Nephron (organoid): ENCODE measurements around the gene CCDC91.
A peak's percentile ranks its signal among the peaks of the same experiment; 100 is the strongest.

Experiments used
- H3K27ac Mint-ChIP-seq, 3 experiments: 2 replicates each; pipeline ENCODE4 v1.8.0; 2020; ENCODE audit warnings: mixed read lengths in 3 of 3, mild to moderate bottlenecking in 2 of 3, moderate library complexity in 1 of 3
- H3K27me3 Mint-ChIP-seq: 2 replicates; pipeline ENCODE4 v1.8.0; 2021; ENCODE audit warnings: low read depth, mild to moderate bottlenecking, moderate library complexity, mixed read lengths
- H3K36me3 Mint-ChIP-seq: 2 replicates; pipeline ENCODE4 v1.8.0; 2020; ENCODE audit warnings: low read depth, mixed read lengths
- H3K4me1 Mint-ChIP-seq: 2 replicates; pipeline ENCODE4 v1.8.0; 2020; ENCODE audit warnings: mixed read lengths
- H3K4me3 Mint-ChIP-seq, 3 experiments: 2 replicates each; pipeline ENCODE4 v1.8.0; 2020; ENCODE audit warnings: mild to moderate bottlenecking in 3 of 3, mixed read lengths in 3 of 3, moderate library complexity in 2 of 3
- H3K9me3 Mint-ChIP-seq: 2 replicates; pipeline ENCODE4 v1.8.0; 2020; ENCODE audit warnings: mixed read lengths
- CTCF ChIP-seq, 3 experiments: fragments of 200-600 bp; sonication (generic); IDR thresholded peaks; one replicate each; pipeline ENCODE4 v1.5.0; 2021; ENCODE audit warnings: antibody characterized with exemption in 3 of 3; ENCODE audit not compliant: unreplicated experiment in 3 of 3

Gene CCDC91

DNA sequence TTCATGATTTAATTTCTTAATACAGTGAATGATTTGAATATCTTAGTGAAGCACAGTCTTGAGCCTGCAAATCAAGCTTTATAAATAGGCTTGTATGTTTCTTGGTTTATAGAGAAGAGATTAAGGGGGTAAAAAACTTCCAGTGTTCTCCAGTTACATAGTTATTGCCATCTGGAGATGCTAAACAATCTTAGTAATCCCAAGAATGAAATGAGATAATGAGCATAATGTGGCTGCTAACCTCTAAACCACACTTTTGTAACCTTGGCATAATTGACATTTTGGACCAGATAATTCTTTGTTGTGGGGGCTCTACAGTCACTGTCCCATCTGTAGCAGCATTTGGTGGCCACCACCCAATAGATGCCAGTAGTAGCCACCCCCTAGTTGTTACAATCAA, 316.8 kb downstream of the CCDC91 start:
- H3K4me3 Mint-ChIP-seq: no peak overlapping the region
- H3K9me3 Mint-ChIP-seq: peaks cover 4% of the 10 kb centered on the region
- H3K27ac Mint-ChIP-seq: no peak overlapping the region
- H3K27me3 Mint-ChIP-seq: no peaks in the 10 kb centered on the region
- H3K36me3 Mint-ChIP-seq: peaks cover 10% of the 10 kb centered on the region
- no peak for TF ChIP-seq CTCF (IDR thresholded peaks at IDR 0.05; ENCODE audit: unreplicated experiment in 3 of 3)
- H3K4me1 Mint-ChIP-seq: peaks cover 13% of the 10 kb centered on the region

DNA sequence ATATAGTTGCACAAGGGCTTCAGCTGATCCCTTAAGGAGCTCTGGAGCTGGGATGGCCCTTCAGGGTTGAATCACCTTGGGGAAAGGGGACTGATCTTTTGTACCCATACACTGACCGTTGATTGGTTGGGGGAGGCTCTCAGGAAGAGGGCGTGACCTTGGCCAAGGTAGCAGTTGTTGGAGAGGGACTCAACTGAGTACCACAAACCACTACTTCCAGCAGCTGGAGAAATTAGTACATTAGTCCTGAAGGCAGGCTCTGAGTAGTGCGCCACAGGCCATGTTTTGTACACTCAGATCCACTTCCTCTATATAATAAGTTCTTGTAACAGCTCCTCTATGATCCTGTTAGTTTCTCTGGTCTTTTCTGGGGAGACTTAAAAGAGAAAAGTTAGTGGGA, 317.6 kb downstream of the CCDC91 start:
- Mint-ChIP-seq H3K9me3 (peaks cover 3% of the 10 kb centered on the region), H3K27me3 (no peaks in the 10 kb centered on the region), H3K36me3 (peaks cover 9% of the 10 kb centered on the region), H3K4me1 (peaks cover 17% of the 10 kb centered on the region), H3K4me3 (no peak overlapping the region), H3K27ac (no peak overlapping the region)
- no peak for TF ChIP-seq CTCF (IDR thresholded peaks at IDR 0.05; ENCODE audit: unreplicated experiment in 3 of 3)

DNA sequence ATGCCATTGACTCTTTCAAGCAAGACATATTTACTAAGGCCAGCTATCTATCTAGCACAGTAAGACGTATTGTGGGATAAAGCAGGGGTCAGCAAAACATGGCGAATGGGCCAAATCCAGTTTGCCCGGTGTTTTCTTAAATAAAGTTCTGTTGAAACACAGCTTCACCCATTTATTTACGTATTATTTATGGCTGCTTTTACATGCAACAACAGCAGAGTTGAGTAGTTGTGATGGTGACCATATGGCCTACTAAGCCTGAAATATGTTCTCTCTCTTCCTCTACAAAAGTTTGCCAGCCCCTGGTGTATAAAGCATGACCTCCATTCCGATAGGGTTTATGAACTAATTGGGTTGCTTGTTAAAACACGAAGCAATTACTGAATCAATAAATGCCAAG, 322.1 kb downstream of the CCDC91 start:
- H3K27ac Mint-ChIP-seq: peak overlapping the region; percentile 69 to 78 (median 73)
- peaks cover 7% of the 10 kb centered on the region for H3K4me1 Mint-ChIP-seq
- no peak overlapping the region for H3K4me3 Mint-ChIP-seq
- H3K27me3 Mint-ChIP-seq: no peaks in the 10 kb centered on the region
- peaks cover 4% of the 10 kb centered on the region for H3K36me3 Mint-ChIP-seq
- TF ChIP-seq CTCF (IDR thresholded peaks at IDR 0.05; ENCODE audit: unreplicated experiment in 3 of 3): no peak
- H3K9me3 Mint-ChIP-seq: no peaks in the 10 kb centered on the region

- H3K27me3 Mint-ChIP-seq: no peaks in the 10 kb centered on the region
- peaks cover 4% of the 10 kb centered on the region for H3K36me3 Mint-ChIP-seq
- no peak overlapping the region for H3K4me3 Mint-ChIP-seq
- H3K9me3 Mint-ChIP-seq: no peaks in the 10 kb centered on the region
- no peak for TF ChIP-seq CTCF (IDR thresholded peaks at IDR 0.05; ENCODE audit: unreplicated experiment in 3 of 3)
- peaks cover 4% of the 10 kb centered on the region for H3K4me1 Mint-ChIP-seq
- peak overlapping the region; percentile 69 to 78 (median 73) for H3K27ac Mint-ChIP-seq
Measured at GRCh38 chr12:28512876-28513275, 322.6 kb downstream of the CCDC91 start.

- no peak for TF ChIP-seq CTCF (IDR thresholded peaks at IDR 0.05; ENCODE audit: unreplicated experiment in 3 of 3)
- H3K9me3 Mint-ChIP-seq: peaks cover 5% of the 10 kb centered on the region
- H3K36me3 Mint-ChIP-seq: peaks cover 10% of the 10 kb centered on the region
- no peaks in the 10 kb centered on the region for H3K27me3 Mint-ChIP-seq
- H3K27ac Mint-ChIP-seq: no peak overlapping the region
- H3K4me3 Mint-ChIP-seq: no peak overlapping the region
- peaks cover 4% of the 10 kb centered on the region for H3K4me1 Mint-ChIP-seq
Measured at GRCh38 chr12:28513983-28514382, 323.7 kb downstream of the CCDC91 start.

DNA sequence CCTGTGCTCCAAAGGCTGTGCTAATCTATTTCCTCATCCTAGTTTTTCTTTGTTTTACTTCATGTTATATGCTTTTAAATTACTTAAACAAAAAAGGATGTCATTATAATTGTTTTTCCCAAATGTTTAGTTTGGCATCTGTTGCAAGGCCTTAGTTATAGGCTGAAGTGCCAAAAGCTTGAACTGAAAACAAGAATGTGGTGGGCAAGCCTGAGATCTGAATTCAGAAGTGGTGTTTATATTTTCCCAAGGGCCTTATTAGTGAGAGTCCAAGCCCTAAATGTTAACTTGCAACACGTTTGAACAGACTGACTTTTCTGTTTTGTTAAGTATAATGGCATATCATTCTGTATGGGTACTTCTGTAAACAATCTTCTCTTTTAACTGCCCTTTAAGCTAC, 326.8 kb downstream of the CCDC91 start:
- no peaks in the 10 kb centered on the region for H3K27me3 Mint-ChIP-seq
- H3K4me3 Mint-ChIP-seq: no peak overlapping the region
- peaks cover 9% of the 10 kb centered on the region for H3K36me3 Mint-ChIP-seq
- no peak overlapping the region for H3K27ac Mint-ChIP-seq
- H3K9me3 Mint-ChIP-seq: peaks cover 22% of the 10 kb centered on the region
- TF ChIP-seq CTCF (IDR thresholded peaks at IDR 0.05; ENCODE audit: unreplicated experiment in 3 of 3): no peak
- H3K4me1 Mint-ChIP-seq: peaks cover 4% of the 10 kb centered on the region
